HG03066 (cell line): ENCODE results near the gene TSPAN31.

Source experiments
- ATAC-seq: cut with Tn5 transposase; IDR thresholded peaks from one replicate; pipeline ENCODE4 v1.9.1; 2021; ENCODE audit warnings: low read depth; ENCODE audit not compliant: unreplicated experiment

TSPAN31 gene

GRCh38 chr12:57735198-57735855 is 9.5 kb upstream of the TSPAN31 start:
- no peak for ATAC-seq

GRCh38 chr12:57735952-57736740 is 8.7 kb upstream of the TSPAN31 start:
- no peak for ATAC-seq

- ATAC-seq: no peak
Observed at GRCh38 chr12:57736741-57737466, 7.9 kb upstream of the TSPAN31 start.

GRCh38 chr12:57737467-57738460 is 7.1 kb upstream of the TSPAN31 start:
- no peak for ATAC-seq

- ATAC-seq: no peak
Observed at GRCh38 chr12:57738661-57739237, 6.1 kb upstream of the TSPAN31 start, which contains the start of gene AGAP2. Gene AGAP2, minus strand, starts transcription at chr12:57738742. Its CDS starts 496 bp downstream, at chr12:57738246.

- ATAC-seq: no peak
Observed at GRCh38 chr12:57739387-57739786, 5.5 kb upstream of the TSPAN31 start.

- ATAC-seq: no peak
Observed at GRCh38 chr12:57739914-57740538, 4.8 kb upstream of the TSPAN31 start.

- no peak for ATAC-seq
Observed at GRCh38 chr12:57740656-57741412, 4.0 kb upstream of the TSPAN31 start.

GRCh38 chr12:57741413-57741789 is 3.4 kb upstream of the TSPAN31 start:
- no peak for ATAC-seq

- ATAC-seq: peak; percentile 56
Observed at GRCh38 chr12:57741844-57742738, 2.7 kb upstream of the TSPAN31 start.

GRCh38 chr12:57743769-57744168 is 1.1 kb upstream of the TSPAN31 start:
- no peak for ATAC-seq

GRCh38 chr12:57744194-57744776 is 554 bp upstream of the TSPAN31 start:
- peak; percentile 34 for ATAC-seq

GRCh38 chr12:57745485-57745881 is 644 bp downstream of the TSPAN31 start:
- no peak for ATAC-seq

- no peak for ATAC-seq
Observed at GRCh38 chr12:57746025-57746424, 1.2 kb downstream of the TSPAN31 start.

GRCh38 chr12:57749061-57749460 is 4.2 kb downstream of the TSPAN31 start:
- no peak for ATAC-seq

GRCh38 chr12:57750561-57751431 is 6.0 kb downstream of the TSPAN31 start:
- no peak for ATAC-seq
